Measurements from ENCODE around the gene RAMP2.

GRCh38 chr17:42748908-42749798 lies 11.9 kb upstream of the RAMP2 start:
- no peak for TF ChIP-seq CTCF (conservative IDR thresholded peaks at IDR 0.05)
- TF ChIP-seq ZFX (IDR thresholded peaks at IDR 0.05): no peak
